H1 (cell line): ENCODE measurements around the gene TRAK1. TPM values are rescaled to one million over a fixed set of nuclear protein-coding genes. Genes with fewer than 3 reads are reported as not detected.

Source experiments
- CTCF ChIA-PET: fragments of 300-600 bp; sonication (Branson Sonifier 250); formaldehyde crosslinking; loops from one replicate; lab custom pipeline; 2021; ENCODE audit not compliant: partially characterized antibody; lab: Charles Lee
- POLR2A ChIA-PET: fragments of 300-600 bp; sonication (Branson Sonifier 250); formaldehyde crosslinking; loops from one replicate; lab custom pipeline; 2021; ENCODE audit warnings: inconsistent platforms; ENCODE audit not compliant: partially characterized antibody; lab: Charles Lee
- DNase-seq, 2 experiments: peaks; one replicate each; pipeline versions ENCODE4 v3.0.0 to v3.0.0-alpha.2; 2010 to 2022; ENCODE audit warnings: low spot score in 2 of 2, low read depth in 1 of 2, mixed read lengths in 1 of 2
- FAIRE-seq: peaks from 2 replicates; lab custom pipeline; 2011; peaks lifted over from hg19 to GRCh38; lab: Jason Lieb, UNC
- H2AFZ ChIP-seq: 2 replicates; pipeline ENCODE4 v1.8.1; 2012; ENCODE audit warnings: low read length, inconsistent platforms
- H2AK5ac ChIP-seq: 2 replicates; pipeline ENCODE4 v1.6.1; 2013; ENCODE audit warnings: low read depth, low read length
- H2BK120ac ChIP-seq: replicated peaks from 2 replicates; pipeline ENCODE3; 2013; ENCODE audit warnings: low read depth, low read length, inconsistent platforms
- H2BK12ac ChIP-seq: 2 replicates; pipeline ENCODE4 v1.6.1; 2013; ENCODE audit warnings: low read depth, low read length
- H2BK15ac ChIP-seq: 2 replicates; pipeline ENCODE4 v1.6.1; 2013; ENCODE audit warnings: low read length
- H2BK20ac ChIP-seq: 2 replicates; pipeline ENCODE4 v1.6.1; 2013; ENCODE audit warnings: low read length
- H2BK5ac ChIP-seq: 2 replicates; pipeline ENCODE4 v1.6.1; 2013; ENCODE audit warnings: low read depth, low read length
- H3K14ac ChIP-seq: 2 replicates; pipeline ENCODE4 v1.6.1; 2013; ENCODE audit warnings: inconsistent platforms; ENCODE audit not compliant: insufficient read length
- H3K18ac ChIP-seq: 2 replicates; pipeline ENCODE4 v1.6.1; 2013; ENCODE audit warnings: low read length; ENCODE audit errors: extremely low read depth
- H3K23ac ChIP-seq: 2 replicates; pipeline ENCODE4 v1.6.1; 2013; ENCODE audit warnings: inconsistent platforms; ENCODE audit not compliant: insufficient read length
- H3K23me2 ChIP-seq: 2 replicates; pipeline ENCODE4 v1.6.1; 2013; ENCODE audit warnings: low read depth, low read length
- H3K27ac ChIP-seq: 2 replicates; pipeline ENCODE4 v1.6.1; 2011; ENCODE audit warnings: low read depth, low read length, inconsistent platforms
- H3K27me3 ChIP-seq, 4 experiments: replicated peaks in 1 of 4; 1 replicate in 1 of 4; 2 replicates in 3 of 4; pipeline versions ENCODE4 v1.6.1 to v1.8.1; 2011 to 2013; ENCODE audit warnings: low read length in 3 of 4, mild to moderate bottlenecking in 3 of 4, inconsistent platforms in 2 of 4, mixed read lengths in 2 of 4, moderate library complexity in 1 of 4; ENCODE audit not compliant: control insufficient read depth in 3 of 4, insufficient read depth in 3 of 4; ENCODE audit errors: extremely low read depth in 1 of 4
- H3K36me3 ChIP-seq, 4 experiments: 2 replicates each; pipeline versions ENCODE4 v1.6.1 to v1.8.1; 2011 to 2013; ENCODE audit warnings: mild to moderate bottlenecking in 4 of 4, low read length in 3 of 4, moderate library complexity in 2 of 4, control low read depth in 1 of 4, inconsistent platforms in 1 of 4; ENCODE audit not compliant: insufficient read depth in 4 of 4, control insufficient read depth in 2 of 4
- H3K4ac ChIP-seq: replicated peaks from 2 replicates; pipeline ENCODE3; 2013; ENCODE audit warnings: low read length, low read depth, mixed read lengths, inconsistent platforms; ENCODE audit not compliant: insufficient read length
- H3K4me1 ChIP-seq, 4 experiments: replicated peaks in 1 of 4; 1 replicate in 1 of 4; 2 replicates in 3 of 4; pipeline versions ENCODE4 v1.6.1 to v1.8.1; 2011 to 2013; ENCODE audit warnings: low read length in 3 of 4, inconsistent platforms in 2 of 4, mixed read lengths in 1 of 4; ENCODE audit not compliant: insufficient read depth in 4 of 4, control insufficient read depth in 3 of 4
- H3K4me2 ChIP-seq, 2 experiments: 2 replicates each; pipeline versions ENCODE4 v1.6.1 to v1.8.1; 2011 to 2013; ENCODE audit warnings: low read depth in 2 of 2, low read length in 2 of 2, control low read depth in 1 of 2, inconsistent platforms in 1 of 2, mild to moderate bottlenecking in 1 of 2; ENCODE audit not compliant: insufficient read depth in 1 of 2
- H3K4me3 ChIP-seq, 4 experiments: fragments of 200-600, 300-600 bp in 1 of 4; sonication (generic), shearing (Covaris generic), sonication (Bioruptor Twin) in 1 of 4; 2 replicates each; pipeline versions ENCODE4 v1.5.1 to v1.8.1; 2011 to 2016; ENCODE audit warnings: low read length in 4 of 4, low read depth in 3 of 4, control low read depth in 2 of 4, inconsistent platforms in 2 of 4, mild to moderate bottlenecking in 2 of 4, mixed read lengths in 1 of 4, moderate library complexity in 1 of 4; ENCODE audit not compliant: insufficient read depth in 2 of 4; ENCODE audit errors: extremely low read depth in 1 of 4
- H3K56ac ChIP-seq: replicated peaks from 2 replicates; pipeline ENCODE3; 2013; ENCODE audit warnings: low read depth, mild to moderate bottlenecking, mixed read lengths, low read length, inconsistent platforms; ENCODE audit not compliant: insufficient read length
- H3K79me1 ChIP-seq: 2 replicates; pipeline ENCODE4 v1.6.1; 2013; ENCODE audit warnings: low read depth, low read length, control low read depth
- H3K79me2 ChIP-seq, 2 experiments: 2 replicates each; pipeline versions ENCODE4 v1.6.1 to v1.8.1; 2012 to 2013; ENCODE audit warnings: low read length in 2 of 2, mild to moderate bottlenecking in 2 of 2, inconsistent platforms in 1 of 2; ENCODE audit not compliant: insufficient read depth in 2 of 2, control insufficient read depth in 1 of 2
- H3K9ac ChIP-seq, 4 experiments: replicated peaks in 1 of 4; 1 replicate in 1 of 4; 2 replicates in 3 of 4; pipeline versions ENCODE4 v1.6.1 to v1.8.1; 2011 to 2013; ENCODE audit warnings: low read depth in 3 of 4, low read length in 3 of 4, control low read depth in 2 of 4, mild to moderate bottlenecking in 2 of 4, moderate library complexity in 2 of 4, inconsistent platforms in 1 of 4; ENCODE audit errors: extremely low read depth in 1 of 4
- H3K9me3 ChIP-seq, 2 experiments: 2 replicates each; pipeline versions ENCODE4 v1.6.1 to v1.8.1; 2012 to 2013; ENCODE audit warnings: mild to moderate bottlenecking in 2 of 2, moderate library complexity in 2 of 2, control low read depth in 1 of 2, inconsistent platforms in 1 of 2, low read depth in 1 of 2, low read length in 1 of 2, mixed read lengths in 1 of 2; ENCODE audit not compliant: insufficient read depth in 2 of 2
- H4K20me1 ChIP-seq, 2 experiments: replicated peaks in 1 of 2; 2 replicates each; pipeline versions ENCODE3 to v1.8.1; 2011 to 2013; ENCODE audit warnings: inconsistent platforms in 2 of 2, low read length in 2 of 2, mild to moderate bottlenecking in 1 of 2; ENCODE audit not compliant: insufficient read depth in 2 of 2, control insufficient read depth in 1 of 2
- H4K5ac ChIP-seq: 2 replicates; pipeline ENCODE4 v1.6.1; 2013; ENCODE audit warnings: low read length, low read depth, mixed read lengths, inconsistent platforms; ENCODE audit not compliant: insufficient read length
- H4K8ac ChIP-seq: 2 replicates; pipeline ENCODE4 v1.8.0; 2013; ENCODE audit warnings: mild to moderate bottlenecking, moderate library complexity, low read length, inconsistent platforms; ENCODE audit not compliant: insufficient read depth; ENCODE audit errors: extremely low read depth
- H4K91ac ChIP-seq: replicated peaks from 2 replicates; pipeline ENCODE3; 2013; ENCODE audit warnings: low read length, mixed read lengths, inconsistent platforms; ENCODE audit not compliant: insufficient read length
- ASH2L ChIP-seq: fragments of 200-600, 300-600 bp; sonication (generic); IDR thresholded peaks from one replicate; pipeline ENCODE4 v1.7.1; 2017; ENCODE audit warnings: low read length
- BACH1 ChIP-seq: IDR thresholded peaks from 2 replicates; pipeline ENCODE4 v1.6.1; 2012; ENCODE audit warnings: low read length, improper control_type of control experiment
- BCL11A ChIP-seq, 2 experiments: IDR thresholded peaks; one replicate each; pipeline ENCODE4 v1.6.1; 2011; ENCODE audit warnings: low read depth in 2 of 2, low read length in 2 of 2, mild to moderate bottlenecking in 2 of 2
- CBX8 ChIP-seq: fragments of 300-800, 300-1000 bp; sonication (generic); IDR thresholded peaks from 2 replicates; pipeline ENCODE4 v1.7.1; 2016; ENCODE audit warnings: low read depth, low read length, borderline replicate concordance
- CHD1 ChIP-seq: IDR thresholded peaks from 2 replicates; pipeline ENCODE4 v1.6.1; 2012; ENCODE audit warnings: low read depth, low read length, improper control_type of control experiment
- FOSL1 ChIP-seq: IDR thresholded peaks from 2 replicates; pipeline ENCODE4 v1.6.1; 2011; ENCODE audit warnings: mild to moderate bottlenecking, low read depth, low read length, moderate library complexity; ENCODE audit not compliant: insufficient read depth
- POU5F1 ChIP-seq: IDR thresholded peaks from 2 replicates; pipeline ENCODE4 v1.6.1; 2011; ENCODE audit warnings: low read depth, mild to moderate bottlenecking, low read length, moderate library complexity
- RBBP5 ChIP-seq: IDR thresholded peaks from 2 replicates; pipeline ENCODE4 v1.7.1; 2012; ENCODE audit warnings: low read depth, mild to moderate bottlenecking, inconsistent platforms, low read length, moderate library complexity, borderline replicate concordance
- SIRT6 ChIP-seq: IDR thresholded peaks from one replicate; pipeline ENCODE4 v1.7.1; 2012; ENCODE audit warnings: low read length, inconsistent platforms
- SP1 ChIP-seq: IDR thresholded peaks from 2 replicates; pipeline ENCODE4 v1.6.1; 2011; ENCODE audit warnings: low read depth, low read length
- SRF ChIP-seq: IDR thresholded peaks from 2 replicates; pipeline ENCODE4 v1.6.1; 2011; ENCODE audit warnings: mild to moderate bottlenecking, low read depth, low read length, moderate library complexity
- SUZ12 ChIP-seq: fragments of 200-600 bp; sonication (generic); IDR thresholded peaks from 2 replicates; pipeline ENCODE4 v1.6.1; 2012; ENCODE audit warnings: mild to moderate bottlenecking, inconsistent platforms, low read length, moderate library complexity, mixed read lengths
- TCF12 ChIP-seq: IDR thresholded peaks from 2 replicates; pipeline ENCODE4 v1.6.1; 2011; ENCODE audit warnings: low read depth, mild to moderate bottlenecking, low read length
- WGBS, 2 experiments: shearing (Covaris generic) in 1 of 2; methylation state at CpG; one replicate each; pipeline versions ENCODE4 v1.1.6 to v1.1.7; 2013 to 2015; ENCODE audit warnings: low lambda C conversion rate in 2 of 2, mixed read lengths in 2 of 2, inconsistent platforms in 1 of 2, low coverage in 1 of 2, missing lambda C conversion rate in 1 of 2; ENCODE audit not compliant: insufficient replicate concordance in 2 of 2, insufficient coverage in 1 of 2, insufficient read length in 1 of 2; ENCODE audit errors: extremely low coverage in 1 of 2, missing lambda C conversion rate in 1 of 2; 5-methylcytosine and 5-hydroxymethylcytosine counted together
- polyA plus RNA-seq, 7 experiments: library from polyadenylated mRNA; depleted of rRNA in 3 of 7; stranded (reverse) in 5 of 7; unstranded in 2 of 7; fragments of >200 nt in 5 of 7; fragments of 200-250 nt in 2 of 7; gene quantifications; 1 replicate in 5 of 7; 2 replicates in 1 of 7; 4 replicates in 1 of 7; pipeline versions ENCODE4 v1.2.1 to v1.2.3, GENCODE V29; 2011 to 2013; ENCODE audit warnings: missing spikeins in 2 of 7, mixed read lengths in 2 of 7
- total RNA-seq: library from RNA; stranded (reverse); fragmentation: NEBNext Ultra II Directional; extraction: Animal tissue kit (Norgen Biotek cat#: 25700); gene quantifications from 2 replicates; pipeline ENCODE4 v1.2.1, GENCODE V29; 2021
- TF ChIP-seq, protein P1 (sequence below): IDR thresholded peaks from 2 replicates; pipeline ENCODE4 v1.6.1; 2012; ENCODE audit warnings: inconsistent platforms

Gene TRAK1
- total and polyA plus RNA-seq, 2 of the 8 experiments (the other 6 are each of a cell fraction or from before 2014, with no cell fraction given), result 21.3 to 32.7 TPM

DNA sequence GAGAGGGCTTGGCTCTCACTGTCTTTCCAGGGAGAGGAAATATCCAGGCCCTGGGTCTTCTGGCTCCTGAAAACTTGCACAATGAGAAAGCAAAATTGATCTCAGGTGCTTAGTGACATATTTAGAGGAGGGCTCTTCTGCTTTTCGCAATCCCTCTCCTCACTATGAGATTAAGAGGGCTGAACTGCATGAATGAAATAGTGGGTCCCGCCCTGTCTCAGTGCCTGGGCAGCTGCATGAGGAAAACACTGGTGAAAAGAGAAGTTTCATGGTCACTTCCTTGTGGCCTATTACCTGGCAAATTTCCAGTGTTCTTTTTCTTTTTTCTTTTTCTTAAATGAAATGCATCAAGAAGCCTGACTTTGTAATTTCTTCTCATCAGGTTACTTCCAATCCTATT, 73.5 kb downstream of the TRAK1 start:
- H3K14ac ChIP-seq, result no peak overlapping the region
- DNase-seq, result no peak
- no peak overlapping the region for H3K27ac ChIP-seq
- ChIA-PET CTCF (interaction anchor here (1.6 kb wide), 1 partner anchor 47 kb away, joined by 3 read pairs; no protein-coding TSS in a partner anchor), POLR2A (no interaction called here)
- no peak overlapping the region for H2BK5ac ChIP-seq
- FAIRE-seq, result no peak
- WGBS, 2 experiments, result 92% methylated on average over 2 of the region's 2 CpGs; no CpG with 5 or more reads in 1 of the 2 experiments
- H3K4me3 ChIP-seq, result no peak overlapping the region
- H3K4ac ChIP-seq, result no peak overlapping the region
- no peak overlapping the region for H2BK120ac ChIP-seq
- H4K8ac ChIP-seq, result no peak overlapping the region
- H4K91ac ChIP-seq, result no peak overlapping the region
- H2BK20ac ChIP-seq, result no peak overlapping the region
- H4K5ac ChIP-seq, result no peak overlapping the region
- no peak overlapping the region for H3K56ac ChIP-seq
- no peaks in the 10 kb centered on the region for H3K27me3 ChIP-seq
- peaks cover 2 to 55% of the 10 kb centered on the region in 2 experiments; a peak in 3 of 4 replicates for H3K79me2 ChIP-seq
- H3K79me1 ChIP-seq, result peaks cover 6% of the 10 kb centered on the region
- no peak overlapping the region for H2BK12ac ChIP-seq
- no peaks in the 10 kb centered on the region for H3K9me3 ChIP-seq
- peaks cover 4% of the 10 kb centered on the region; the same call in 1 of the 2 replicates for H3K23me2 ChIP-seq
- no peak overlapping the region for H3K4me2 ChIP-seq
- H3K4me1 ChIP-seq, result peaks cover 0 to 3% (median 0%) of the 10 kb centered on the region in 4 experiments; a peak in 4 of 7 replicates
- H2BK15ac ChIP-seq, result no peak overlapping the region
- H3K18ac ChIP-seq, result no peak overlapping the region
- H2AFZ ChIP-seq, result no peak overlapping the region
- no peak overlapping the region for H2AK5ac ChIP-seq
- H3K9ac ChIP-seq, result no peak overlapping the region
- H4K20me1 ChIP-seq, result peaks cover 0 to 5% of the 10 kb centered on the region in 2 experiments
- no peak overlapping the region for H3K23ac ChIP-seq
- no peaks in the 10 kb centered on the region for H3K36me3 ChIP-seq
- no peak for TF ChIP-seq ASH2L
- TF ChIP-seq, protein P1, sequence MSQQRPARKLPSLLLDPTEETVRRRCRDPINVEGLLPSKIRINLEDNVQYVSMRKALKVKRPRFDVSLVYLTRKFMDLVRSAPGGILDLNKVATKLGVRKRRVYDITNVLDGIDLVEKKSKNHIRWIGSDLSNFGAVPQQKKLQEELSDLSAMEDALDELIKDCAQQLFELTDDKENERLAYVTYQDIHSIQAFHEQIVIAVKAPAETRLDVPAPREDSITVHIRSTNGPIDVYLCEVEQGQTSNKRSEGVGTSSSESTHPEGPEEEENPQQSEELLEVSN, result no peak
- no peak for TF ChIP-seq RBBP5
- TF ChIP-seq SRF, result no peak
- TF ChIP-seq SP1, result no peak
- TF ChIP-seq BACH1, result no peak
- no peak for TF ChIP-seq CHD1
- no peak for TF ChIP-seq BCL11A (IDR thresholded peaks at IDR 0.05; ENCODE audit: low read depth in 2 of 2, low read length in 2 of 2)
- no peak for TF ChIP-seq POU5F1
- no peak for TF ChIP-seq SUZ12
- no peak for TF ChIP-seq TCF12
- no peak for TF ChIP-seq SIRT6
- no peak for TF ChIP-seq FOSL1
- no peak for TF ChIP-seq CBX8
